ENCODE results near the gene C1orf185.

DNA sequence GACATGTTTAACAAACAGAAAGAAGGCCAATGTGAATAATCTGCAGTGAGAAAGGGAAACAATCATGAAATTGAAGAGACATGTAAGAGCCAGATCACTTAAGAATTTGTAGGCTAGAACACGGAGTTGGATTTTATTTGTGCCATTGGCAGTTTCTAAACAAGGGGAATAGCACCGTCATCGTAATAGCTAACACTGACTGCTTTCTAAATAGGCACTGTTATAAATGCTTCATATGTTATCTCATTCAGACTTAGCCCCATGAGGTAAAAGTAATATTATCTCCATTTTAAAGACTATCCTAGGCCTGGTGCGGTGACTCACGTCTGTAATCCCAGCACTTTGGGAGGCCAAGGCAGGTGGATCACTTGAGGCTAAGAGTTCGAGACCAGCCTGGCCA is 12.1 kb downstream of the C1orf185 start:
- TF ChIP-seq POLR2A (IDR thresholded peaks at IDR 0.05; ENCODE audit: low read depth, low read length) (no peak), MXI1 (IDR thresholded peaks at IDR 0.05; ENCODE audit: borderline replicate concordance, low read depth, low read length) (no peak), RAD21 (IDR thresholded peaks at IDR 0.05; ENCODE audit: low read length) (no peak), MAFK (IDR thresholded peaks at IDR 0.05; ENCODE audit: low read depth, low read length) (no peak), FOS (IDR thresholded peaks at IDR 0.05; ENCODE audit: low read depth, low read length) (no peak), NFE2L2 (IDR thresholded peaks at IDR 0.05; ENCODE audit: low read depth, low read length) (no peak), RCOR1 (IDR thresholded peaks at IDR 0.05; ENCODE audit: insufficient replicate concordance, low read length) (no peak)
- TF ChIP-seq, protein P1, sequence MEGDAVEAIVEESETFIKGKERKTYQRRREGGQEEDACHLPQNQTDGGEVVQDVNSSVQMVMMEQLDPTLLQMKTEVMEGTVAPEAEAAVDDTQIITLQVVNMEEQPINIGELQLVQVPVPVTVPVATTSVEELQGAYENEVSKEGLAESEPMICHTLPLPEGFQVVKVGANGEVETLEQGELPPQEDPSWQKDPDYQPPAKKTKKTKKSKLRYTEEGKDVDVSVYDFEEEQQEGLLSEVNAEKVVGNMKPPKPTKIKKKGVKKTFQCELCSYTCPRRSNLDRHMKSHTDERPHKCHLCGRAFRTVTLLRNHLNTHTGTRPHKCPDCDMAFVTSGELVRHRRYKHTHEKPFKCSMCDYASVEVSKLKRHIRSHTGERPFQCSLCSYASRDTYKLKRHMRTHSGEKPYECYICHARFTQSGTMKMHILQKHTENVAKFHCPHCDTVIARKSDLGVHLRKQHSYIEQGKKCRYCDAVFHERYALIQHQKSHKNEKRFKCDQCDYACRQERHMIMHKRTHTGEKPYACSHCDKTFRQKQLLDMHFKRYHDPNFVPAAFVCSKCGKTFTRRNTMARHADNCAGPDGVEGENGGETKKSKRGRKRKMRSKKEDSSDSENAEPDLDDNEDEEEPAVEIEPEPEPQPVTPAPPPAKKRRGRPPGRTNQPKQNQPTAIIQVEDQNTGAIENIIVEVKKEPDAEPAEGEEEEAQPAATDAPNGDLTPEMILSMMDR (conservative IDR thresholded peaks at IDR 0.05; ENCODE audit: low read depth, low read length) = no peak
